ENCODE results near the gene CARM1. TPM values are rescaled to one million over a fixed set of nuclear protein-coding genes. Genes with fewer than 3 reads are reported as not detected.

The CARM1 gene
- polyA plus RNA-seq, 1 donor from 2014 or later, result 22.3 TPM

GRCh38 chr19:10960314-10961072 lies 89.1 kb downstream of the CARM1 start, which contains the start of gene SMARCA4:
Gene SMARCA4, plus strand, starts transcription at chr19:10961030. Its CDS starts 23,122 bp downstream, at chr19:10984152.
- no peaks in the 10 kb centered on the region for H3K36me3 ChIP-seq (ENCODE audit: insufficient read depth, low read length)
- H3K4me3 ChIP-seq (ENCODE audit: low read length), result peak within 1 kb of the TSS; percentile 99
- TF ChIP-seq POLR2AphosphoS5 (IDR thresholded peaks at IDR 0.05) (peak; percentile 97), MXI1 (conservative IDR thresholded peaks at IDR 0.05; ENCODE audit: poor library complexity, severe bottlenecking) (peak; percentile 81), CTCF (IDR thresholded peaks at IDR 0.05; ENCODE audit: poor library complexity, severe bottlenecking) (peak; percentile 31), EP300 (conservative IDR thresholded peaks at IDR 0.05; ENCODE audit: poor library complexity, severe bottlenecking) (no peak), EZH2 (IDR thresholded peaks at IDR 0.05; ENCODE audit: borderline replicate concordance, insufficient read depth, low read length, poor library complexity, severe bottlenecking) (no peak), TAF1 (IDR thresholded peaks at IDR 0.05; ENCODE audit: low read depth) (peak; percentile 35), SMC3 (conservative IDR thresholded peaks at IDR 0.05; ENCODE audit: poor library complexity) (no peak), RAD21 (conservative IDR thresholded peaks at IDR 0.05) (no peak), REST (IDR thresholded peaks at IDR 0.05; ENCODE audit: borderline replicate concordance) (peak; percentile 70)
- H3K9me2 ChIP-seq (ENCODE audit: insufficient read depth, low read length), result no peaks in the 10 kb centered on the region
- no peaks in the 10 kb centered on the region for H3F3A ChIP-seq (ENCODE audit: insufficient read depth, low read length, poor library complexity, severe bottlenecking)
- H2AFZ ChIP-seq (ENCODE audit: low read depth, low read length), result peak within 1 kb of the TSS; percentile 93
- peak within 1 kb of the TSS; percentile 80 for H3K4me2 ChIP-seq (ENCODE audit: low read length)
- no peaks in the 10 kb centered on the region for H3K9me3 ChIP-seq (ENCODE audit: low read length)
- H3K27me3 ChIP-seq (ENCODE audit: insufficient read depth, low read depth, low read length), result no peaks in the 10 kb centered on the region
- H4K20me1 ChIP-seq (ENCODE audit: insufficient read depth), result peaks cover 6% of the 10 kb centered on the region
- peaks cover 41% of the 10 kb centered on the region for H3K79me2 ChIP-seq (replicated peaks; ENCODE audit: insufficient read depth, low read length)
- peak within 1 kb of the TSS; percentile 98 for H3K9ac ChIP-seq (ENCODE audit: low read length)
- H3K27ac ChIP-seq (ENCODE audit: low read length), result peak within 1 kb of the TSS; percentile 97

- H2AFZ ChIP-seq (ENCODE audit: low read depth, low read length), result peak overlapping the region; percentile 14
- no peaks in the 10 kb centered on the region for H3K9me3 ChIP-seq (ENCODE audit: low read length)
- H3K9me2 ChIP-seq (ENCODE audit: insufficient read depth, low read length), result no peaks in the 10 kb centered on the region
- H3K79me2 ChIP-seq (replicated peaks; ENCODE audit: insufficient read depth, low read length), result peaks cover 48% of the 10 kb centered on the region
- peak overlapping the region; percentile 98 for H3K9ac ChIP-seq (ENCODE audit: low read length)
- H4K20me1 ChIP-seq (ENCODE audit: insufficient read depth), result peaks cover 9% of the 10 kb centered on the region
- no peaks in the 10 kb centered on the region for H3K36me3 ChIP-seq (ENCODE audit: insufficient read depth, low read length)
- H3K4me2 ChIP-seq (ENCODE audit: low read length), result peak overlapping the region; percentile 80
- peak overlapping the region; percentile 97 for H3K27ac ChIP-seq (ENCODE audit: low read length)
- TF ChIP-seq CTCF (IDR thresholded peaks at IDR 0.05; ENCODE audit: poor library complexity, severe bottlenecking) (no peak), TAF1 (IDR thresholded peaks at IDR 0.05; ENCODE audit: low read depth) (peak; percentile 11), SMC3 (conservative IDR thresholded peaks at IDR 0.05; ENCODE audit: poor library complexity) (peak; percentile 4), EZH2 (IDR thresholded peaks at IDR 0.05; ENCODE audit: borderline replicate concordance, insufficient read depth, low read length, poor library complexity, severe bottlenecking) (no peak), REST (IDR thresholded peaks at IDR 0.05; ENCODE audit: borderline replicate concordance) (no peak), MXI1 (conservative IDR thresholded peaks at IDR 0.05; ENCODE audit: poor library complexity, severe bottlenecking) (peak; percentile 42), RAD21 (conservative IDR thresholded peaks at IDR 0.05) (no peak), POLR2AphosphoS5 (IDR thresholded peaks at IDR 0.05) (no peak), EP300 (conservative IDR thresholded peaks at IDR 0.05; ENCODE audit: poor library complexity, severe bottlenecking) (no peak)
- H3K4me3 ChIP-seq (ENCODE audit: low read length), result peak overlapping the region; percentile 99
- no peaks in the 10 kb centered on the region for H3F3A ChIP-seq (ENCODE audit: insufficient read depth, low read length, poor library complexity, severe bottlenecking)
- no peaks in the 10 kb centered on the region for H3K27me3 ChIP-seq (ENCODE audit: insufficient read depth, low read depth, low read length)
Observed at GRCh38 chr19:10961073-10961860, 89.9 kb downstream of the CARM1 start.

All from neural cell (in vitro differentiated cells).